Hindlimb muscle (tissue), 1 donor: ENCODE measurements around the gene DBI. TPM values are rescaled to one million over a fixed set of nuclear protein-coding genes. Genes with fewer than 3 reads are reported as not detected.

Experiments used
- DNase-seq: peaks from one replicate; pipeline ENCODE4 v3.0.0-alpha.2; 2013
- polyA plus RNA-seq: library from polyadenylated mRNA; unstranded; fragments of 120-200 nt; gene quantifications from one replicate; pipeline ENCODE4 v1.2.1, GENCODE V29; 2013; ENCODE audit not compliant: insufficient read length

Gene DBI
- polyA plus RNA-seq, result 264 TPM

GRCh38 chr2:119366649-119367471 lies at the start of gene DBI, which contains the start of gene C2orf76:
Gene DBI (plus strand): TSS chr2:119366977. CDS start chr2:119367052, 75 bp downstream.
Gene C2orf76 (minus strand): TSS chr2:119366834. CDS start chr2:119339959, 26,875 bp downstream.
- peak; percentile 97 for DNase-seq

GRCh38 chr2:119317554-119317953 lies 49.2 kb upstream of the DBI start:
- no peak for DNase-seq

GRCh38 chr2:119319593-119319992 lies 47.2 kb upstream of the DBI start:
- no peak for DNase-seq

DNA sequence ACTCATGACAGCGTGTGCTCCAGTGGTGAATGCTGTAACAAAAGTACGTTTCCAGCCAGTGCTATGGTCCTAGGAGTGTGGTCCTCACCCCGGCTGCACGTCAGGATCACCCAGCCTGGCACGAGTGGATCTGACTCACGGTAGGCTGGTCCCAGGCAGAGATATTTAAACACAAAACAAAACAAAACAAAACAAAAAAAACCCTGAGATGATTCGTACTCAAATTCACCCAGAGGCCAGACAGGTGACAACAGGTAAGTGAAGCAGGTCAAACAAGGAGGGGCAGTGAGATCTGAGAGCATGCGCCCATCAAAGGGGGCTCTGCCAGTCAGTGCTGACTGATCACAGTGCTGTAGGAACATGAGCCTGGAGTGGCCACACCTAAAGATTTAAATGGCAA lies 43.3 kb upstream of the DBI start:
- DNase-seq, result no peak

- DNase-seq, result no peak
These were observed 42.0 kb upstream of the DBI start for GRCh38 chr2:119324685-119325270.

GRCh38 chr2:119326938-119327337 lies 39.8 kb upstream of the DBI start:
- no peak for DNase-seq

- DNase-seq, result no peak
These were observed 39.3 kb upstream of the DBI start for GRCh38 chr2:119327431-119327830.

DNA sequence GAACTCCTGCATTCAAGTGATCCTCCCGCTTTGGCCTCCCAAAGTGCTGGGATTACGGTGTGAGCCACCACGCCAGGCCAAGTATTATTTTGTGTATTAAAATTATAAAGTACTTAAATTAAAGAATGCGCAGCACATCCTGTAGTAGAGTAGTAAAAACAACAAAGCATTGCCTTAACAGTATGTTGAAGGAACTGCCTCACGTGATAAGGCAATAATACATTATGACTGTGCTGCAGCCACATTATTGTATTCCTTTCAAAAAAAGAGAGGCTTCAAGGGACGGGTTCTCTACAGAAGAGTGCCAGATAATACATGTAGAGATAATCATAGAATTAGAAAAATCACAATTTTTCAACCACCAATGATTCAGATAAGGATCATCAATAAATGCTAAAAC lies 33.8 kb upstream of the DBI start:
- DNase-seq, result no peak

DNA sequence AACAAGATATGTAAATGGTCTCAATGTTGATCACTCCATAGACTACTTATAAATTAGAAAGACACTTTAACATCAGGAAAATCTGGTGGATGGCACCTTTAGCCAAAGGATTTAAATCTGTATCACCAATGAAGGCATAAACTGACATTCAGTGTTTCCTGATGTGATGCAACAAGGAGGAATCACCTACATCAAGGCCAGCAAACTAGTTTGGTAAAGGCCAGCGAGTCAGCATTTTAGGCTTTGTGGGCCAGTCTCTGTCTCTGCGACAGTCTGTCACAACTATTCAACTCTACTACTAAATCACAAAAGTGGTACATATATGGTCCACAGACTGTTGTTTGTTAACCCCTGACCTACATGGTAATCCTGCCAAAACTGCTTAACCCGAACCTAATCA lies 33.4 kb upstream of the DBI start:
- no peak for DNase-seq

DNA sequence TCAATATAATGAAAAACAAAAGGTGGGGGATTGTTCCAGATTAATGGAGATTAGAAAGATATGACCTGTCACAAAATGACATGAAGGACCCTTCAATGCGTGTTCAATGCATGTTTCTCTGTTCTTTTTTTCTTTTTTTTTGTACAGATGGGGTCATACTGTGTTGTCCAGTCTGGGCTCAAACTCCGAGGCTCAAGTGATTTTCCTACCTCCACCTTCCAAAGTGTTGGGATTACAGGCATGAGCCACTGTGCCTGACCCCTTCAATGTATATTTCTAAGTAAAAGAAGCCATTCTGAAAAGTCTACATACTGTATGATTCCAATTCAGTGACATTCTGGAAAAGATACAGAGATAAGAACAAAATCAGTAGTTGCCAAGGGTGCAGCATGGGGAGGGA lies 32.9 kb upstream of the DBI start:
- no peak for DNase-seq

DNA sequence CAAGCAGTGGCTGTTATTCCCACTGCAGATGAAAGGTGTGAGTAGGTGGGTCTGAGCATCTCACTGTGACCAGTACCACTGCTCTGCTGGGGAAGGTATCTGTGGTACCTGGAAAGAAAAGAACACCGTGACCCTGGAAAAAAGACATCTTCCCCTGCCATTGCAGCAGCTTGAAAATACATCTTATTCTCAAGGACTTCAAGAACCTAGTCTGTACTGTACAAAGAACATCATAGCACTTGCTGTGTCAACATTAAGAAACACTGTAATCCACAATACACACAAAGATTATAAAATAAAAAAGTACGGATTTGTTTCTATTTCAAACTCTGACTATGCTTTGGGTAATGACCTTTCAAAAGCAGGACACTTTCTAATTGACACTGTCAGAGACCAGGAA lies 29.0 kb upstream of the DBI start:
- DNase-seq, result no peak

- no peak for DNase-seq
These were observed 28.5 kb upstream of the DBI start for GRCh38 chr2:119338272-119338671.

GRCh38 chr2:119338826-119339561 lies 27.8 kb upstream of the DBI start:
- no peak for DNase-seq

GRCh38 chr2:119339562-119339923 lies 27.2 kb upstream of the DBI start:
- no peak for DNase-seq

GRCh38 chr2:119341684-119342083 lies 25.1 kb upstream of the DBI start:
- DNase-seq, result no peak

GRCh38 chr2:119349289-119349688 lies 17.5 kb upstream of the DBI start:
- DNase-seq, result no peak

DNA sequence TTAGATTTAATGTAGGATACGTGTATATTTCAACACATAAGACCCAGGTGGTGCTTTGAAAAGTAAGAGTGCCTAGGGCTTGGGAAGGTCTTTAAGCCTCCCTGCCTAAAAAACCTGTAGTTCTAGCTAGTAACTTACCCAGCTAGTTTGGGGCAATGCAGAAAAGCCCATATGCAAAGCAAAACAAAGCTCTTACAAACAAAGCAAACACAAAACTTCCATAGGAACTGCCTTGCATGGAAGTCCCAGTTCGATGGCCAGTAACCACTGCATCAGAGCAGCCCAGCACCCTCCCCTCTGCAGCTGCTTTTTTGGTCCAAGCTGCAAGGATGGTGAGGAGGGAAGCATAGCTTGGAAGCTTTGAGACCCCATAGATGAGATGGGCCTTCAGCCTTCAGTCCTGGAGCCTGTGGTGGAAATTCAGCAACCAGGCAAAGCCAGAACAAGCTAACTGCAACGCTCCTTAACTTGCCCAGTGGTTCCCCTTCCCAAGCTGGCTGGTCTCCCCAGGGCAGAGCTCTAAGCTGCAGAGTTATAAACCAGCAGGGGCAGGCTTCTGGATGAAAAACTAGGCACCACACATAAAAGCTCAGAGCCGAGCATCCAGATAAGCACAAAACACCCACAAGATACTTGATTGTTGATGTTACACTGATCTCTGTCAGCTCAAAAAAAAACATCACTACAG lies 16.3 kb upstream of the DBI start:
- no peak for DNase-seq

DNA sequence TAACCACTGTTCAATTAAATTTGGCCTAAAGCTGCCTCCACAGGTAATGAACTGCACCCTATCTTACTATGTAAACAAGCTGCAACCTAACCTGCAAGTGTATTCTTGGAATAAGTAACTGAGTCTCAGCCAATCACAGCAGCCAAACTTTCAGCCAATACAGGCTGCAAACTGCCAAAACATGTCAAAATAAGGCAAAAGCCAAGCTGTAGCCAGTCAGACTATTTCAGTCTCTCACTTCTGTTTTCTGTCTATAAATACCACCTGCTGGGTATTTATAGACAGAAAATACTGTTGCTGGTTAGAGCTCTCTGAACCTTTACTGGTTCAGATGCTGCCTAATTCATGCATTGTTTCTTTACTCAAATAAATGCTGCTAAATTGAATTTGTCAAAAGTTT lies 14.4 kb upstream of the DBI start:
- no peak for DNase-seq

GRCh38 chr2:119354860-119355259 lies 11.9 kb upstream of the DBI start:
- DNase-seq, result no peak

GRCh38 chr2:119359774-119360173 lies 7.0 kb upstream of the DBI start:
- DNase-seq, result no peak

DNA sequence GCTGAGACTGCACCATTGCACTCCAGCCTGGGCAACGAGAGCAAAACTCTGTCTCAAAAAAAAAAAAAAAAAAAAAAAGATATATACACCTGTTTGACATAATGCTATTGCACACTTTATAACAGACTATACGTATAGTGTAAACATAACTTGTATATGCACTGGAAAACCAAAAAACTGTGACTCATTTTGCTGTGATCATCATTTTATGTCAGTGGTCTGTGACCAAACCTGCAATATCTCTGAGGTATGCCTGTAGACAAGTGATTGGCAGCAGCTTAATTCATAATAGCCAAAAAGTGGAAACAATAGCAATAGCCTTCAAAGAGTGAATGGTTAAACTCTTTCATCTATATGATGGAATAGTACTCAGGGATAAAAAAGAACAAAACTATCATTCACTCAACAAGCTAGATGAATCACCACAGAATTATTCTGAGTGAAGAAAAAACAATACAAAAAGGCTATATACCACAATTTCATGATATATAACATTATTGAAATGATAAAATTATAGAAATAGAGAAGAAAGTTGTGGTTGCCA lies 6.3 kb upstream of the DBI start:
- DNase-seq, result no peak

DNA sequence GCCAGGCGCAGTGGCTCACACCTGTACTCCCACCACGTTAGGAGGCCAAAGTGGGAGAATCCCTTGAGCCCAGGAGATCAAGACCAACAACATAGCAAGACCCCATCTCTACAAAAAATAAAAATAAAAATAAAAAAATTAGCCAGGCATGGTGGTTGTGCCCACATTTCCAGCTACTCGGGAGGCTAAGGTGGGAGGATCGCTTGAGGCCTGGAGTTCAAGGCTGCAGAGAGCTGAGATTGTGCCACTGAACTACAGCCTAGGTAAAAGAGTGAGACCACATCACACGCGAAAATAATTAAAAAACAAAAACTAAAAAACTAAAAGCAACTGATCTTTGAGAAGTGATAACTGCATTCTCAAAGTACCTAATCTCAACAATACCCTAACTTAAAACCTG lies 2.0 kb upstream of the DBI start:
- no peak for DNase-seq

DNA sequence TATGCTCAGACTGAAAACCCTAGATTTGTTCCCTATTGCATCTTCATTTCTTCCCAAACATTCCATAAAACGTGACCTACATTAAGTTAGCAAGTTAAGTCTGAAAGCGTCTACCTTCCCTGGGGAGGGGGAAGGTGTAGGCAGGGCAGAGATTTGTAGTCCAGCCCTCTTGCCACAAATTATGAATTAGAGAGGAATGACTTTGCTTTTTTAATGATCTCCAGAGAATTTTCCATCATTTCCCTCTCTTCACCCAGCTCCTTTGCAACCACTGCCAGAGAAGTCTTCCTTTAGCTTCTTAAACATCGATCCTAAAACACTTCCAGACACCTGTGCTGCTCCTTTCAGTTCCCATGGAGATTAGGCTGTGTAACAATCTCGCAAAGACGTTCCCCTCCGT lies 1.3 kb upstream of the DBI start:
- DNase-seq, result no peak
